Liver (tissue), 9 donors: ENCODE measurements around the gene EIF4E. TPM values are rescaled to one million over a fixed set of nuclear protein-coding genes. Genes with fewer than 3 reads are reported as not detected.

Source experiments
- DNase-seq: peaks from one replicate; pipeline ENCODE4 v3.0.0-alpha.2; 2017; ENCODE audit warnings: low spot score
- H3K27ac ChIP-seq, 2 donors: one replicate each; pipeline ENCODE4 v1.7.0; 2013; ENCODE audit warnings: inconsistent platforms in 2 of 2, low read length in 2 of 2, control low read depth in 1 of 2, low read depth in 1 of 2, mild to moderate bottlenecking in 1 of 2
- H3K27me3 ChIP-seq, 4 donors: one replicate each; pipeline versions ENCODE4 v1.6.1 to v1.7.0; 2013; ENCODE audit warnings: low read length in 3 of 4, inconsistent platforms in 1 of 4, mild to moderate bottlenecking in 1 of 4, moderate library complexity in 1 of 4; ENCODE audit not compliant: control insufficient read depth in 4 of 4, insufficient read depth in 4 of 4
- H3K36me3 ChIP-seq, 4 donors: one replicate each; pipeline versions ENCODE4 v1.6.1 to v1.7.0; 2013; ENCODE audit warnings: low read length in 3 of 4, mild to moderate bottlenecking in 3 of 4, low read depth in 1 of 4, moderate library complexity in 1 of 4; ENCODE audit not compliant: control insufficient read depth in 4 of 4, insufficient read depth in 3 of 4
- H3K4me1 ChIP-seq, 4 donors: one replicate each; pipeline versions ENCODE4 v1.6.1 to v1.7.0; 2013; ENCODE audit warnings: low read length in 3 of 4, mild to moderate bottlenecking in 3 of 4, moderate library complexity in 1 of 4; ENCODE audit not compliant: control insufficient read depth in 4 of 4, insufficient read depth in 4 of 4
- H3K4me3 ChIP-seq, 3 donors: one replicate each; pipeline versions ENCODE4 v1.6.1 to v1.7.0; 2013; ENCODE audit warnings: low read length in 3 of 3, control low read depth in 1 of 3, low read depth in 1 of 3, mild to moderate bottlenecking in 1 of 3
- H3K9ac ChIP-seq, 2 donors: one replicate each; pipeline ENCODE4 v1.7.0; 2013; ENCODE audit warnings: low read length in 2 of 2, mild to moderate bottlenecking in 2 of 2, moderate library complexity in 2 of 2, control low read depth in 1 of 2, low read depth in 1 of 2
- H3K9me3 ChIP-seq, 4 donors: one replicate each; pipeline versions ENCODE4 v1.6.1 to v1.7.0; 2013; ENCODE audit warnings: low read length in 3 of 4; ENCODE audit not compliant: control insufficient read depth in 4 of 4
- ATF3 ChIP-seq: IDR thresholded peaks from 2 replicates; pipeline ENCODE4 v1.6.1; 2016; ENCODE audit warnings: antibody characterized with exemption
- EGR1 ChIP-seq, 2 donors: IDR thresholded peaks; 2 replicates each; pipeline ENCODE4 v1.6.1; 2016 to 2018; ENCODE audit warnings: antibody characterized with exemption in 2 of 2, low read depth in 2 of 2
- FOXA1 ChIP-seq: IDR thresholded peaks from 2 replicates; pipeline ENCODE4 v1.6.1; 2016; ENCODE audit warnings: antibody characterized with exemption
- GABPA ChIP-seq, 2 donors: IDR thresholded peaks in 1 of 2; conservative IDR thresholded peaks in 1 of 2; 2 replicates each; pipeline ENCODE4 v1.6.1; 2016; ENCODE audit warnings: antibody characterized with exemption in 2 of 2, mild to moderate bottlenecking in 1 of 2, moderate library complexity in 1 of 2
- HNF4A ChIP-seq, 2 donors: conservative IDR thresholded peaks; 2 replicates each; pipeline ENCODE4 v1.6.1; 2016; ENCODE audit warnings: antibody characterized with exemption in 2 of 2, mild to moderate bottlenecking in 2 of 2
- HNF4G ChIP-seq: IDR thresholded peaks from 2 replicates; pipeline ENCODE4 v1.6.1; 2016; ENCODE audit warnings: antibody characterized with exemption
- NR2F2 ChIP-seq: IDR thresholded peaks from 2 replicates; pipeline ENCODE4 v1.6.1; 2016; ENCODE audit warnings: antibody characterized with exemption
- RAD21 ChIP-seq, 2 donors: IDR thresholded peaks; 2 replicates each; pipeline ENCODE4 v1.6.1; 2016; ENCODE audit warnings: antibody characterized with exemption in 2 of 2, mild to moderate bottlenecking in 2 of 2
- REST ChIP-seq: IDR thresholded peaks from 2 replicates; pipeline ENCODE4 v1.6.1; 2016; ENCODE audit warnings: antibody characterized with exemption, mild to moderate bottlenecking
- TAF1 ChIP-seq: conservative IDR thresholded peaks from 2 replicates; pipeline ENCODE4 v1.6.1; 2016; ENCODE audit warnings: antibody characterized with exemption, mild to moderate bottlenecking
- YY1 ChIP-seq: IDR thresholded peaks from 2 replicates; pipeline ENCODE4 v1.6.1; 2016; ENCODE audit warnings: antibody characterized with exemption, mild to moderate bottlenecking
- WGBS: extraction: QIAGEN DNeasy Blood & Tissue Kit; methylation state at CpG from one replicate; pipeline ENCODE4 v1.1.7; 2013; 5-methylcytosine and 5-hydroxymethylcytosine counted together
- polyA plus RNA-seq, 2 donors: library from polyadenylated mRNA; stranded (reverse) in 1 of 2; unstranded in 1 of 2; fragments of 200-250 nt in 1 of 2; fragments of >200 nt in 1 of 2; fragmentation: Nextera tagmentation in 1 of 2; extraction: Ambion mirVana in 1 of 2; gene quantifications; one replicate each; pipeline versions ENCODE4 v1.2.1 to v1.2.3, GENCODE V29; 2013 to 2015
- total RNA-seq, 2 donors: library from RNA; depleted of rRNA; stranded (reverse); fragments of >200 nt; gene quantifications; one replicate each; pipeline ENCODE4 v1.2.3, GENCODE V29; 2014
- TF ChIP-seq, protein P1 (sequence below): IDR thresholded peaks from 2 replicates; pipeline ENCODE4 v1.6.1; 2016; ENCODE audit warnings: antibody characterized with exemption
- TF ChIP-seq, protein P2 (sequence below): IDR thresholded peaks from 2 replicates; pipeline ENCODE4 v1.6.1; 2016; ENCODE audit warnings: antibody characterized with exemption
- donor health status: healthy.
- donor health status: healthy.
- donor health status: healthy.
- donor health status: healthy.
- donor health status: healthy.

The EIF4E gene
- total and polyA plus RNA-seq, 4 donors, result 32.0 to 64.6 (median 52.2) TPM

- Histone ChIP-seq H3K27ac (no peak overlapping the region), H3K36me3 (no peaks in the 10 kb centered on the region), H3K27me3 (no peaks in the 10 kb centered on the region), H3K4me3 (no peak overlapping the region), H3K9ac (no peak overlapping the region), H3K4me1 (no peaks in the 10 kb centered on the region), H3K9me3 (no peaks in the 10 kb centered on the region)
- TF ChIP-seq REST (no peak), YY1 (no peak), RAD21 (IDR thresholded peaks at IDR 0.05) (no peak), GABPA (IDR thresholded peaks at IDR 0.05 in 1 of 2, conservative IDR thresholded peaks at IDR 0.05 in 1 of 2) (no peak), TAF1 (no peak), ATF3 (no peak), FOXA1 (no peak), EGR1 (IDR thresholded peaks at IDR 0.05; ENCODE audit: low read depth in 2 of 2) (no peak), HNF4G (no peak), NR2F2 (no peak)
- TF ChIP-seq, protein P1, sequence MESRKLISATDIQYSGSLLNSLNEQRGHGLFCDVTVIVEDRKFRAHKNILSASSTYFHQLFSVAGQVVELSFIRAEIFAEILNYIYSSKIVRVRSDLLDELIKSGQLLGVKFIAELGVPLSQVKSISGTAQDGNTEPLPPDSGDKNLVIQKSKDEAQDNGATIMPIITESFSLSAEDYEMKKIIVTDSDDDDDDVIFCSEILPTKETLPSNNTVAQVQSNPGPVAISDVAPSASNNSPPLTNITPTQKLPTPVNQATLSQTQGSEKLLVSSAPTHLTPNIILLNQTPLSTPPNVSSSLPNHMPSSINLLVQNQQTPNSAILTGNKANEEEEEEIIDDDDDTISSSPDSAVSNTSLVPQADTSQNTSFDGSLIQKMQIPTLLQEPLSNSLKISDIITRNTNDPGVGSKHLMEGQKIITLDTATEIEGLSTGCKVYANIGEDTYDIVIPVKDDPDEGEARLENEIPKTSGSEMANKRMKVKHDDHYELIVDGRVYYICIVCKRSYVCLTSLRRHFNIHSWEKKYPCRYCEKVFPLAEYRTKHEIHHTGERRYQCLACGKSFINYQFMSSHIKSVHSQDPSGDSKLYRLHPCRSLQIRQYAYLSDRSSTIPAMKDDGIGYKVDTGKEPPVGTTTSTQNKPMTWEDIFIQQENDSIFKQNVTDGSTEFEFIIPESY, result no peak
- TF ChIP-seq, protein P2, sequence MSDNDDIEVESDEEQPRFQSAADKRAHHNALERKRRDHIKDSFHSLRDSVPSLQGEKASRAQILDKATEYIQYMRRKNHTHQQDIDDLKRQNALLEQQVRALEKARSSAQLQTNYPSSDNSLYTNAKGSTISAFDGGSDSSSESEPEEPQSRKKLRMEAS, result no peak
- DNase-seq, result no peak
- WGBS, result 62% methylated on average over 4 of the region's 4 CpGs
Observed at GRCh38 chr4:98976716-98977115, 47.8 kb upstream of the EIF4E start.

DNA sequence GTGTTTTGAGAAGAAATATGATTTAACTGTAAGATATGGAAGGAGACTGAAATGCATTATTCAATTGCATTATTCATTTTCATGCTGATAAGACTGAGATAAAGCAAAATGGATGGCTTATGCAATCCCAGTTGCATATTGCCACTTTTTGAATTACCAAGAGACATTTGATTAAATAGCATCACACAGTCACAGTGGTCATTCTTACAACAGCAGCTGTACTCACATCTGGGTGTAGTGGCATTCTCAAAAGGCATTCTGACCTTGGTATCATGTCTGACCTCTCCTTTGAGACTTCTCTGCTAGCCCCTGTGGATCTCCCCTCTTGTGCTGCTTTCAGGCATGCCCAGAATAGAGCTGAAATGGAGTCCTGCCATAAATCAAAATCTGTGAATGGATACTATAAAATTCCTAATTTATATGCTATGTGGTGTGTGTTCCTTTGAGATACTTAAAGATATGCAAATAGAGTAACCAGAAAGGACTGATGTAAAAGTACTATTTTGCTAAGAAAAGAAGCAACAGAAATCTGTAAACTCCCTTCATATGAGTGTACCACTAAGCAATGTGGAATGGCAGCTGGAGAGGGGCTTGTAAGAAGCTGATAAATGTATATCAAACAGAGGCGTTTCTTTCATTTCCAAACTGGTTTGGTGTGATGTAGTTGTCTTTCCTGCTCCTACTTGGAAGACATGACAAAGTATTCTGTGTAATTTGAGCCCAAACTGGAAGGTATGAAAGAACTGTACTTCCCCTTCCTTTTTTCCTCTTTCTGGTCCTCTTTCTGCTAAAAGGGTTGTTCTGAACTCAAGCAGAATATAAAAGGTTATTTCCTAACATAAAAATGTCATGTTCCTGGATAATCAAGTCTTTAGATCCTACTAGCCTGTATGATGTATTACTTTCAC is 41.2 kb upstream of the EIF4E start:
- H3K9me3 ChIP-seq, result no peaks in the 10 kb centered on the region

More for the DNA sequence above, 41.2 kb upstream of the EIF4E start:
- Histone ChIP-seq H3K4me3 (no peak overlapping the region), H3K4me1 (no peaks in the 10 kb centered on the region), H3K27me3 (peaks cover 0 to 2% (median 0%) of the 10 kb centered on the region in 4 donors), H3K27ac (no peak overlapping the region), H3K9ac (no peak overlapping the region), H3K36me3 (no peaks in the 10 kb centered on the region)
- no peak for DNase-seq
- TF ChIP-seq EGR1 (IDR thresholded peaks at IDR 0.05; ENCODE audit: low read depth in 2 of 2), result no peak
- TF ChIP-seq HNF4A (conservative IDR thresholded peaks at IDR 0.05), result no peak
- TF ChIP-seq REST, result no peak
- WGBS, result 51% methylated on average over 1 of the region's 1 CpG
